BE2C (cell line): ENCODE results near the gene PFN2.
"Not testable (repeated sequence)": the region's sequence is repeated elsewhere in the genome, so short reads cannot be mapped to it uniquely, and the experiment has no call there.

Source experiments
- DNase-seq: peaks from one replicate; pipeline ENCODE4 v3.0.0-alpha.2; 2020
- H3K27me3 ChIP-seq: fragments of 250-450 bp; sonication (Bioruptor Pico); 2 replicates; pipeline ENCODE4 v1.5.1; 2020; ENCODE audit warnings: mild to moderate bottlenecking
- H3K36me3 ChIP-seq: fragments of 250-450 bp; sonication (Bioruptor Pico); 2 replicates; pipeline ENCODE4 v1.5.1; 2020; ENCODE audit warnings: mild to moderate bottlenecking
- H3K4me1 ChIP-seq: fragments of 250-450 bp; sonication (Bioruptor Pico); 2 replicates; pipeline ENCODE4 v1.5.1; 2020
- H3K4me3 ChIP-seq: 2 replicates; pipeline ENCODE4 v1.5.1; 2011; ENCODE audit warnings: low read depth, low read length
- H3K9me3 ChIP-seq: fragments of 250-450 bp; sonication (Bioruptor Pico); 2 replicates; pipeline ENCODE4 v1.5.1; 2020
- CTCF ChIP-seq: IDR thresholded peaks from 2 replicates; pipeline ENCODE4 v1.5.1; 2012; ENCODE audit warnings: mild to moderate bottlenecking, low read depth, low read length

Gene PFN2

GRCh38 chr3:149955449-149955848 lies 15.2 kb downstream of the PFN2 start:
- peaks cover 6% of the 10 kb centered on the region for H3K4me1 ChIP-seq
- H3K36me3 ChIP-seq = peaks cover 66% of the 10 kb centered on the region
- DNase-seq = no peak
- no peaks in the 10 kb centered on the region for H3K27me3 ChIP-seq
- no peak for TF ChIP-seq CTCF
- no peaks in the 10 kb centered on the region for H3K9me3 ChIP-seq
- no peak overlapping the region for H3K4me3 ChIP-seq

GRCh38 chr3:149954812-149955211 lies 15.9 kb downstream of the PFN2 start:
- no peak overlapping the region for H3K4me3 ChIP-seq
- no peak for DNase-seq
- H3K36me3 ChIP-seq = peaks cover 66% of the 10 kb centered on the region
- TF ChIP-seq CTCF = no peak
- peaks cover 6% of the 10 kb centered on the region for H3K4me1 ChIP-seq
- H3K9me3 ChIP-seq = no peaks in the 10 kb centered on the region
- no peaks in the 10 kb centered on the region for H3K27me3 ChIP-seq

- Histone ChIP-seq H3K4me3 (no peak overlapping the region), H3K4me1 (no peaks in the 10 kb centered on the region; the same call in none of the 2 replicates), H3K36me3 (peaks cover 61% of the 10 kb centered on the region), H3K27me3 (no peaks in the 10 kb centered on the region), H3K9me3 (no peaks in the 10 kb centered on the region)
- no peak for TF ChIP-seq CTCF
- DNase-seq = no peak
Measured at GRCh38 chr3:149949181-149949580, 21.5 kb downstream of the PFN2 start.

- no peak for DNase-seq
- H3K27me3 ChIP-seq = no peaks in the 10 kb centered on the region
- TF ChIP-seq CTCF = no peak
- no peak overlapping the region for H3K4me3 ChIP-seq
- H3K4me1 ChIP-seq = no peaks in the 10 kb centered on the region; the same call in none of the 2 replicates
- H3K9me3 ChIP-seq = no peaks in the 10 kb centered on the region
- peaks cover 44% of the 10 kb centered on the region for H3K36me3 ChIP-seq
Measured at GRCh38 chr3:149947231-149947630, 23.5 kb downstream of the PFN2 start.

GRCh38 chr3:149943966-149944365 lies 26.7 kb downstream of the PFN2 start:
- H3K36me3 ChIP-seq = peaks cover 23% of the 10 kb centered on the region
- H3K4me3 ChIP-seq, DNase-seq, H3K9me3 ChIP-seq, H3K27me3 ChIP-seq, H3K4me1 ChIP-seq: not testable (repeated sequence)

GRCh38 chr3:149942409-149942808 lies 28.3 kb downstream of the PFN2 start:
- H3K4me1 ChIP-seq = no peaks in the 10 kb centered on the region
- no peaks in the 10 kb centered on the region for H3K9me3 ChIP-seq
- H3K36me3 ChIP-seq = peaks cover 7% of the 10 kb centered on the region
- no peaks in the 10 kb centered on the region for H3K27me3 ChIP-seq
- TF ChIP-seq CTCF = no peak
- DNase-seq = no peak
- H3K4me3 ChIP-seq = no peak overlapping the region

GRCh38 chr3:149941946-149942345 lies 28.7 kb downstream of the PFN2 start:
- Histone ChIP-seq H3K4me1 (no peaks in the 10 kb centered on the region), H3K27me3 (no peaks in the 10 kb centered on the region), H3K4me3 (no peak overlapping the region), H3K9me3 (no peaks in the 10 kb centered on the region), H3K36me3 (peaks cover 6% of the 10 kb centered on the region; the same call in 1 of the 2 replicates)
- no peak for TF ChIP-seq CTCF
- no peak for DNase-seq
